Stimulated activated CD4-positive, alpha-beta T cell treated with anti-CD3 and anti-CD28 coated beads, Interleukin-4, amount 100 ng/mL, for 4 hours (primary cell): Measurements from ENCODE around the gene GPN2.

ENCODE experiments used
- DNase-seq, 2 experiments: peaks; one replicate each; pipeline ENCODE4 v3.0.0-alpha.2; 2020

The GPN2 gene

GRCh38 chr1:26831546-26832248, 58.4 kb downstream of the GPN2 start:
- DNase-seq: no peak

DNA sequence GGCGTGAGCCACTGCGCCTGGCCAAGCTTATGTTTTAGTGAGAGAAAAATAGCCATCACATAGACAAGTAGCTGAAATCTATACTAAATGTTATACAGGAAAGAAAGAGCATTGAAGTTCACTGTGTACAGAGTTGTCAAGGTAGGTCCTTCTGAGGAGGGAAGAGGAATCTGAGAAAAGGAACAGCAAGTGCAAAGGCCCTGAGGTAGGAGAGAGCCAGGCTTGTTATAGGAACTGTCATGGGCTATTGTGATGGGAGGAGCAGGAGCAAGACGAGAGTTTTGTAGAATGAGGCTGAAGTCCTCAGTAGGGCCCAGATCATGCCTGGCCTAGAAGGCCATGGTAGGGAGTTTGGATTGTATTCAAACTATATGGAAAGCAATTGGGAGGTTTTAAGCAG, 59.0 kb downstream of the GPN2 start:
- no peak for DNase-seq

DNA sequence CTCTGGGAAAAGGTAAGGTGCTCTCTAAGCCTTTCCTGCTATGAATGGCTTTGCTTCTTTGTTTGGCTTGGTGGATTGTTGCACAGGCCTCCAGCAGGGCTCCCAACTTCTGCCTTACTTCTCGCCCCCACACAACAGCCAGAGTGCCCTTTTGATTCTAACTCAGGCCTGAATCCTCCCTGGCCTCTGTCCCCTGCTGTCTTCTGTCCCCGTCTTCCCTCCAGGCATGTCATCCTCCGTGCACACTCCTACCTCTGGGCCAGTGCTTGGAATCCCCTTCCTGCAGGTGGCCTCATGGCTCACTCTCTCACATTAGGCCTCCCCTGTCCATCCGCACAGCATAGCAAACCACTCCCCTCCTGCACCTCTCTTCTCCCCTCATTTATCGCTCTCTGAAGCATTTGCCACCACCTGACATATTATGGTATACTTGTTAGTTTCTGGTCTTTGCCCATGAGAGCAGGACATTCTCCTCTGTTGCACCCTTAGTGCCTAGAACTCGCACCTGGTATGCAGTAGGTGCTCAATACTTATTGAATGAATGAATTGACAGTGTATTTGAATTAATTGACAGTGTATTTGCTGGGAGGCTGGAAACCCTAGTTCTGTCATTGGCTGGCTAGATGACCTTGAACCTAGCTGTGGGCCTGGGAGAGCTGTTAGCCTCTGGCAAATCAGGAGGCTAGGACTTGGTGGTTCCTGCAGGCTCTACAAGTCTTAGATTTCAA, 60.7 kb downstream of the GPN2 start:
- no peak for DNase-seq

GRCh38 chr1:26828411-26828991, 61.6 kb downstream of the GPN2 start:
- peak in 1 of 2 experiments; percentile 35 for DNase-seq

DNA sequence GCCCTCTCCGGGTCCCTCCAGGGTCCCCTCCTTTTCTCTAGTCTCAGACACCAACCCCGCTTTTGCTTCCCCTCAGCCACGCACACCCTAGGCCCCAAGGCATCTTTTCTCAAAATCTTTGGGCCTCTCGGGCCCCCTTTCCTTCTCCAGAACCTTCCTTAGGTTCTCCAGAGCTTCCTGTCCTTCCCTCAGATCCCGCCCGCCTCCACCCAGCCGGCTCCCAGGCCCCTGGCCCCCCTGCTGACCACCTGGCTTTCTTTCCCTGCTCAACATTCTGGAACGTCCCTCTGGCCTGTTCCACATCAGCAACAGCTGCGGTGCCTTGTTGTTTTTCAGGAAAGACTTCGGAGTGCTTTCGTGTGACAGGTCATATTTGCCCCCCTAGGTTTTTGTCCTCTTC, 62.4 kb downstream of the GPN2 start:
- DNase-seq: no peak

GRCh38 chr1:26827106-26827604, 62.9 kb downstream of the GPN2 start:
- DNase-seq: no peak

DNA sequence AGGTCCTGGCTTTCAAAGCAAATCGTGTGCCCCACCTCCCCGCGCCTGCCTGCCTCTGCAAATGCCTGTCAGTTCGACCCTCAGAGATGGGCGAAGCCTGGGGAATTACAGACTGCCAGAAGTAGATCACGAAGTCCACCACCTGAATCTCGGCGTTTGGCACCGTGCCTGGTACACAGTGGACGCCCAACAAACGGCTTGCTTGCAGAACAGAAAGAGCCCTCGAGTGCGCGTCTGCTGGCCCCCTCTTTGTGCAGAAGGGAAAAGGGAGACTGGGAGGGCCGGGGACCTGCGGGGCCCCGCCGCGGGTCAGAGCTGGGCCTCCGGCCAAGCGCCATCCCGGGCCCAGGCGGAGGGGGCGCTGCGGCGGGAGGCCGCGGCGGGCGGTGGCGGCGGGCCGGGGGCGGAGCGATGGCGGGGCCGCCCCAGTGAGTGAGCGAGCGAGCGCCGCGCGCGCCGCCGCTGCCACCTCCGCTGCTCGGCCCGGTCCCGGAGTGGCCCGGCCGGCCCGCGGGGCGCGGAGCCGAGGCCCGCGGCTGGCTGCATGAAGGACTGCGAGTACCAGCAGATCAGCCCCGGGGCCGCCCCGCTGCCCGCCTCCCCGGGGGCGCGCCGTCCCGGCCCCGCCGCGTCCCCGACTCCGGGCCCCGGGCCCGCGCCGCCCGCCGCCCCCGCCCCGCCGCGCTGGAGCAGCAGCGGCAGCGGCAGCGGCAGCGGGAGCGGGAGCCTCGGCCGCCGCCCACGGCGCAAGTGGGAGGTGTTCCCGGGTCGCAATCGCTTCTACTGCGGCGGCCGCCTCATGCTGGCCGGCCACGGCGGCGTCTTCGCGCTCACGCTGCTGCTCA, 63.6 kb downstream of the GPN2 start, which contains the start of gene ZDHHC18:
Gene ZDHHC18, plus strand, starts transcription at position 428 of the 845 bp plus-strand sequence. Its CDS starts 117 bp downstream, at position 545.
- peak; percentile 53 to 73 for DNase-seq
